ENCODE measurements around the gene LRRTM3.

LRRTM3 gene

DNA sequence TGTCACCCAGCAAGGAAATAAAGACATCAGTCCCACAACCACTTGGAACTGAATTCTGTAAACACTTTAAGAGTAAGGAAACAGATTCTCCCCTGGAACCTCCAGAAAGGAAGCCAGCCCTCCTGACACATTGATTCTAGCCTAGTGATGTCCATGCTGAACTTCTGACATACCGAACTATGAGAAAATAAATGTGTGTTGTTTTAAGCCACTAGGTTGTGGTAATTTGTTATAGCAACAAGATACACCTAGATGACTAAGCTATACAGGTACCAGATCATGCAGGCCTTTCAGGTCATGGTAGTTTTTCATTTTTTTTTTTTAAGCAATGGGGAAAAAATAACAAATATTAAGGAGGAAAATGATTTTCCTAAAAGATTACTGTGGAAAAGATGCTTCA, 37.6 kb upstream of the LRRTM3 start:
- Histone ChIP-seq H3K27me3 (ENCODE audit: control insufficient read depth, low read length) (no peaks in the 10 kb centered on the region), H3K4me2 (ENCODE audit: low read length) (no peak overlapping the region), H3K9me3 (ENCODE audit: control insufficient read depth, insufficient read depth, low read length) (no peaks in the 10 kb centered on the region), H4K20me1 (ENCODE audit: control insufficient read depth, insufficient read depth, low read depth, low read length) (no peaks in the 10 kb centered on the region), H3K4me1 (ENCODE audit: control insufficient read depth, low read length) (no peaks in the 10 kb centered on the region), H3K9me2 (replicated peaks; ENCODE audit: control insufficient read depth, low read length) (no peaks in the 10 kb centered on the region), H3K36me3 (ENCODE audit: control insufficient read depth, low read length) (no peaks in the 10 kb centered on the region), H3K79me2 (ENCODE audit: control insufficient read depth, low read length) (no peaks in the 10 kb centered on the region), H3K4me3 (ENCODE audit: low read length) (no peak overlapping the region), H3K27ac (ENCODE audit: low read depth, low read length) (no peak overlapping the region), H3F3A (ENCODE audit: control insufficient read depth, insufficient read depth) (no peaks in the 10 kb centered on the region)
- TF ChIP-seq EZH2phosphoT487 (IDR thresholded peaks at IDR 0.05; ENCODE audit: borderline replicate concordance, low read length) = no peak
- TF ChIP-seq, protein P1, sequence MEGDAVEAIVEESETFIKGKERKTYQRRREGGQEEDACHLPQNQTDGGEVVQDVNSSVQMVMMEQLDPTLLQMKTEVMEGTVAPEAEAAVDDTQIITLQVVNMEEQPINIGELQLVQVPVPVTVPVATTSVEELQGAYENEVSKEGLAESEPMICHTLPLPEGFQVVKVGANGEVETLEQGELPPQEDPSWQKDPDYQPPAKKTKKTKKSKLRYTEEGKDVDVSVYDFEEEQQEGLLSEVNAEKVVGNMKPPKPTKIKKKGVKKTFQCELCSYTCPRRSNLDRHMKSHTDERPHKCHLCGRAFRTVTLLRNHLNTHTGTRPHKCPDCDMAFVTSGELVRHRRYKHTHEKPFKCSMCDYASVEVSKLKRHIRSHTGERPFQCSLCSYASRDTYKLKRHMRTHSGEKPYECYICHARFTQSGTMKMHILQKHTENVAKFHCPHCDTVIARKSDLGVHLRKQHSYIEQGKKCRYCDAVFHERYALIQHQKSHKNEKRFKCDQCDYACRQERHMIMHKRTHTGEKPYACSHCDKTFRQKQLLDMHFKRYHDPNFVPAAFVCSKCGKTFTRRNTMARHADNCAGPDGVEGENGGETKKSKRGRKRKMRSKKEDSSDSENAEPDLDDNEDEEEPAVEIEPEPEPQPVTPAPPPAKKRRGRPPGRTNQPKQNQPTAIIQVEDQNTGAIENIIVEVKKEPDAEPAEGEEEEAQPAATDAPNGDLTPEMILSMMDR (IDR thresholded peaks at IDR 0.05; ENCODE audit: low read depth, low read length, poor library complexity, severe bottlenecking) = no peak

- Histone ChIP-seq H3K36me3 (ENCODE audit: control insufficient read depth, low read length) (no peaks in the 10 kb centered on the region), H3K27ac (ENCODE audit: low read depth, low read length) (no peak overlapping the region), H3F3A (ENCODE audit: control insufficient read depth, insufficient read depth) (no peaks in the 10 kb centered on the region), H3K4me1 (ENCODE audit: control insufficient read depth, low read length) (no peaks in the 10 kb centered on the region), H3K9me2 (replicated peaks; ENCODE audit: control insufficient read depth, low read length) (no peaks in the 10 kb centered on the region), H3K9me3 (ENCODE audit: control insufficient read depth, insufficient read depth, low read length) (no peaks in the 10 kb centered on the region), H3K4me3 (ENCODE audit: low read length) (no peak overlapping the region), H3K27me3 (ENCODE audit: control insufficient read depth, low read length) (no peaks in the 10 kb centered on the region), H4K20me1 (ENCODE audit: control insufficient read depth, insufficient read depth, low read depth, low read length) (no peaks in the 10 kb centered on the region), H3K4me2 (ENCODE audit: low read length) (no peak overlapping the region), H3K79me2 (ENCODE audit: control insufficient read depth, low read length) (no peaks in the 10 kb centered on the region)
- TF ChIP-seq, protein P1 (IDR thresholded peaks at IDR 0.05; ENCODE audit: low read depth, low read length, poor library complexity, severe bottlenecking) = no peak
- TF ChIP-seq EZH2phosphoT487 (IDR thresholded peaks at IDR 0.05; ENCODE audit: borderline replicate concordance, low read length) = no peak
These were observed 33.0 kb upstream of the LRRTM3 start for GRCh38 chr10:66892871-66893270.

- Histone ChIP-seq H3K4me1 (ENCODE audit: control insufficient read depth, low read length) (no peaks in the 10 kb centered on the region), H3K9me2 (replicated peaks; ENCODE audit: control insufficient read depth, low read length) (no peaks in the 10 kb centered on the region), H3K27me3 (ENCODE audit: control insufficient read depth, low read length) (no peaks in the 10 kb centered on the region), H3K27ac (ENCODE audit: low read depth, low read length) (no peak overlapping the region), H4K20me1 (ENCODE audit: control insufficient read depth, insufficient read depth, low read depth, low read length) (no peaks in the 10 kb centered on the region), H3K4me2 (ENCODE audit: low read length) (no peak overlapping the region), H3K4me3 (ENCODE audit: low read length) (no peak overlapping the region), H3F3A (ENCODE audit: control insufficient read depth, insufficient read depth) (no peaks in the 10 kb centered on the region), H3K79me2 (ENCODE audit: control insufficient read depth, low read length) (no peaks in the 10 kb centered on the region), H3K36me3 (ENCODE audit: control insufficient read depth, low read length) (no peaks in the 10 kb centered on the region), H3K9me3 (ENCODE audit: control insufficient read depth, insufficient read depth, low read length) (no peaks in the 10 kb centered on the region)
- TF ChIP-seq EZH2phosphoT487 (IDR thresholded peaks at IDR 0.05; ENCODE audit: borderline replicate concordance, low read length) = no peak
- TF ChIP-seq, protein P1 (IDR thresholded peaks at IDR 0.05; ENCODE audit: low read depth, low read length, poor library complexity, severe bottlenecking) = no peak
These were observed 15.2 kb upstream of the LRRTM3 start for GRCh38 chr10:66910671-66911070.

DNA sequence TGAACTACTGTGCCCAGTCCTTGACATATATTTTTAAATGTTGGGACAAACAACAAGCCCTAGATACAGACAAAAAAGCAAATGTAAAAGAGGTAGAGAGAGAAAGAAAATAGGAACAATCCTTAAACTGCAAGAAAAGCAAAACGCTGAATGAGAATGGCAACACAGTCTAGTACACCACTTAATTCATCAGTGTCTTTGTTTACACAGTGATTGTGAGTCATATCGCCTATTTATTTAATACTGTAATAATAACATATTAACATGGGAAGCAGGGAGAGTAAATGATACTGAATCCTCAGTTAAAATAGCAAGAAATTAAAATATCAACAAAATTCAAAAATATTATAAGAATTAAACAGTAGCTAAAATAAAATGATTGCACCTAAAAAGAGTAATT, 9.8 kb upstream of the LRRTM3 start:
- Histone ChIP-seq H3K79me2 (ENCODE audit: control insufficient read depth, low read length) (no peaks in the 10 kb centered on the region), H3K9me3 (ENCODE audit: control insufficient read depth, insufficient read depth, low read length) (no peaks in the 10 kb centered on the region), H4K20me1 (ENCODE audit: control insufficient read depth, insufficient read depth, low read depth, low read length) (no peaks in the 10 kb centered on the region), H3K36me3 (ENCODE audit: control insufficient read depth, low read length) (no peaks in the 10 kb centered on the region), H3K27ac (ENCODE audit: low read depth, low read length) (no peak overlapping the region), H3K9me2 (replicated peaks; ENCODE audit: control insufficient read depth, low read length) (no peaks in the 10 kb centered on the region), H3K4me2 (ENCODE audit: low read length) (no peak overlapping the region), H3K4me3 (ENCODE audit: low read length) (no peak overlapping the region), H3K27me3 (ENCODE audit: control insufficient read depth, low read length) (no peaks in the 10 kb centered on the region), H3F3A (ENCODE audit: control insufficient read depth, insufficient read depth) (no peaks in the 10 kb centered on the region), H3K4me1 (ENCODE audit: control insufficient read depth, low read length) (no peaks in the 10 kb centered on the region)
- TF ChIP-seq, protein P1 (IDR thresholded peaks at IDR 0.05; ENCODE audit: low read depth, low read length, poor library complexity, severe bottlenecking) = no peak
- TF ChIP-seq EZH2phosphoT487 (IDR thresholded peaks at IDR 0.05; ENCODE audit: borderline replicate concordance, low read length) = no peak
